GM12892 (cell line): ENCODE results near the gene UNG.

Experiments used
- POLR2A ChIP-seq: IDR thresholded peaks from 2 replicates; pipeline ENCODE4 v1.6.1; 2011; ENCODE audit warnings: low read depth, low read length, control low read depth
- POLR2AphosphoS5 ChIP-seq: IDR thresholded peaks from 2 replicates; pipeline ENCODE4 v1.6.1; 2011; ENCODE audit warnings: low read depth, low read length, control low read depth

- TF ChIP-seq POLR2AphosphoS5: no peak
- TF ChIP-seq POLR2A: no peak
Observed at GRCh38 chr12:109084425-109084824, 13.0 kb upstream of the UNG start.
